GM12875 (cell line): Measurements from ENCODE around the gene ARHGEF6.

Source experiments
- H3K4me3 ChIP-seq: one replicate; pipeline ENCODE4 v1.5.1; 2011; ENCODE audit warnings: low read depth, low read length, control low read depth
- TF ChIP-seq, protein P1 (sequence below): IDR thresholded peaks from 2 replicates; pipeline ENCODE4 v1.5.1; 2011; ENCODE audit warnings: low read depth, mild to moderate bottlenecking, control low read depth, inconsistent platforms, low read length, moderate library complexity, borderline replicate concordance; ENCODE audit not compliant: insufficient read depth

Gene ARHGEF6

DNA sequence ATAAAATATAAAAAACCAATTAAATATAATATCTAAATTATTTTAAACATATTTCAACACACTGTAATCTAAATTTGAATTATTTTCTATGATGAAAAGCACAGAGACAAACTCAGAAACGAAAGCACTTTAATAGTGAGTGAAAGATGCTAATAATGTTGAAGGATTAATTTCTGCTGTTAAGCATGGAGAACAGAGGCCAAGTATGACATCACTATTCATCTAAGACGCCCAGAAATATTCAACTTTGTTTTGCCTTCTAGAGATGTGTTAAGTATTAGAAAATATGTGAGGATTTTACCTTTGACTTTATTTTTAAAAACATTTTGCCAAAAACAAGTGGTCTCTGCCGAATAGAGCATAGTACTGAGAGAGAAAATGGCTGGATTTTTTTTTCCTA lies 19.3 kb downstream of the ARHGEF6 start:
- H3K4me3 ChIP-seq = no peak overlapping the region
- TF ChIP-seq, protein P1, sequence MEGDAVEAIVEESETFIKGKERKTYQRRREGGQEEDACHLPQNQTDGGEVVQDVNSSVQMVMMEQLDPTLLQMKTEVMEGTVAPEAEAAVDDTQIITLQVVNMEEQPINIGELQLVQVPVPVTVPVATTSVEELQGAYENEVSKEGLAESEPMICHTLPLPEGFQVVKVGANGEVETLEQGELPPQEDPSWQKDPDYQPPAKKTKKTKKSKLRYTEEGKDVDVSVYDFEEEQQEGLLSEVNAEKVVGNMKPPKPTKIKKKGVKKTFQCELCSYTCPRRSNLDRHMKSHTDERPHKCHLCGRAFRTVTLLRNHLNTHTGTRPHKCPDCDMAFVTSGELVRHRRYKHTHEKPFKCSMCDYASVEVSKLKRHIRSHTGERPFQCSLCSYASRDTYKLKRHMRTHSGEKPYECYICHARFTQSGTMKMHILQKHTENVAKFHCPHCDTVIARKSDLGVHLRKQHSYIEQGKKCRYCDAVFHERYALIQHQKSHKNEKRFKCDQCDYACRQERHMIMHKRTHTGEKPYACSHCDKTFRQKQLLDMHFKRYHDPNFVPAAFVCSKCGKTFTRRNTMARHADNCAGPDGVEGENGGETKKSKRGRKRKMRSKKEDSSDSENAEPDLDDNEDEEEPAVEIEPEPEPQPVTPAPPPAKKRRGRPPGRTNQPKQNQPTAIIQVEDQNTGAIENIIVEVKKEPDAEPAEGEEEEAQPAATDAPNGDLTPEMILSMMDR = no peak

DNA sequence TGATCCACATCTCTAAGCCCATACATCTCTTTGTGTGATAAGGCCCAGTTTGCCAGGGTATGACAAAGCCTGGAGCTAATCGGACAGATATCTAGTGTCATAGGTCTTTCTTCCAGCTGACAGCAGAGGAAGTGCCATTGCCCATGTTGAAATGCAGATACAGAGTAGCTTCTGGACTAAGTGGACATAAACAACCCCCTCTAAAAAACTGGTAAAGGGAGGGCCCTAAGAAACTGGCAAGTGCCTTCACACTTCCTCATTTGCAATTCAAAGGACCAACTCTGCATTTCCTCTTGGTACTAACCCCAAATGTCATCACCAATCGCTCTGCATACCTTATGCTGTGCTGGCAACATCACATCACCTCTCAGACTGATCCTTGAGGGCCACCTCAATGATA lies 20.8 kb downstream of the ARHGEF6 start:
- H3K4me3 ChIP-seq = no peak overlapping the region
- TF ChIP-seq, protein P1 = no peak

DNA sequence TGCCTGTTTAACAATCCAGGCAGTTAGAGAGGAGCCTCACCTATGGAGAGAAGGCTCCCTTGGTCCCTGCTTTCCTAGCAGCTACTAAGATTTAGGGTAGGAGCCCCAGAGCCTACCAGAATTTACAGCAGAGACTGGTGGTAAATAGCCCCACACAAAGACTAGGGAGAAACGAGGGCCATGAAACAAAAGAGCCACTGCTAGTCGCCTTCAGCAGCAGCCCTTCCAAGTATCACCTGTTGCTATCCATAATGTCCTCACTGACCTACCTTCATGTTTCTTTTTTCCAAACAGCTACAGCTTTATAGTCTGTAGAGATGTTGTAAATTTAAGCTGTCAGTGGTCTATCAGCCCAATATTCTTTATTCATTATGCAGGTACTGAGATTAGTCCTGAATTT lies 25.3 kb downstream of the ARHGEF6 start:
- TF ChIP-seq, protein P1 = no peak

DNA sequence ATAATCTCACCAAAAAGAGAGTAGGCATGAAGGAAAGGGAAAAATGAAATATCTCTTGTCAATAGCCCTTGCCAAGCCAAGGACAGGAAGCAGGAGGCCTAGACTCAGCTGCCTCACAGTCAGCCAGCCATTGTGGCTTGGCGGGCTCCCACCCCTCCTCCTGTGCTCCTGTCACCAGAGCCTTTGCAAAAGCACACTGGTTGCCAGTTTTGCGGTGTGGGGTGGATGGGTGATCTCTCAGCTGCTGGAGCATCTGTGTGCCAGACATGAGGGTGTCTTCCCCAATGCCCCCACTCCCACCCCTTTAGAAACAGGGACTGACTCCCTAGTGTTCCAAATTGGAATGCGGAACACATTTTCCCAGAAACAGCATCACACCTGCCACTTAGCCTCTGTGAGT lies 26.1 kb downstream of the ARHGEF6 start:
- TF ChIP-seq, protein P1 = no peak
- H3K4me3 ChIP-seq = no peak overlapping the region

More for the DNA sequence above, 25.3 kb downstream of the ARHGEF6 start:
- H3K4me3 ChIP-seq = no peak overlapping the region

DNA sequence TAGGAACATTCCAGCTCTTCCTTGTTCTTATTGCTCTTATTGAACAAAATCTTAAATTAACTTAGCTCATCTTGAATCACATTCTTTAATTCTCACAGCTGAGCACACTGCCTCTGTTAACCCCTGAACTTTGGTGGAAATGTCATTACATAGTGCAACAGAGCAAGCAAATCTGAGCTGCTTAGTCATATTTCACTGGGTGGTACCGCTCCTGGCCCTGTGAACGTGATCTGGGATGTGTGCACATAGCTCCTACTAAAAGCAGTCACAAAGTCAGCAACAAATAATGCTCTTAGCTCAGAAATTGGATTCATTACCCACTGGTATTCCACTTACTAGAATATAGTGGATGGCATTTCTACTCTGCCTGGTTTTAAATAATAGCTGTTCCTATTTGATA lies 27.9 kb downstream of the ARHGEF6 start:
- TF ChIP-seq, protein P1 = no peak
- no peak overlapping the region for H3K4me3 ChIP-seq

DNA sequence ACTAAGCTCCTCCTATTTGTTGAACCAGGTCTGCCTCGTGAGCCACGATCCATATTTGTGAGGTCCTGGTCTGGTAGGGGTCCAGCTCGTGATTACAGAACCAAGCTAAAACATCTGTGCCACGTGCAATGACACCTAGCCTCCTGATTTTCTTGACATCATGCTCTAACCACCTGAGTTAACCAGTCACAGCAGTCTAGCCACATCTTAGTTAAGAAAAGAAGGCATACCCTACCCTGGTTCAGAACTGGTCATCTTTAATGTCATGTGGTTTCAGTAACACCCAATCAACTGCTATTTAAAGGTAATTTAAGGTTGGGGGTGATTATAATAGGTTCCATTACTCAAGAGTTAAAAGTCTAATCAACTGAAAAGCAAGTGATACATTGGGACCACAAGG lies 28.4 kb downstream of the ARHGEF6 start:
- H3K4me3 ChIP-seq = no peak overlapping the region
- TF ChIP-seq, protein P1 = no peak

DNA sequence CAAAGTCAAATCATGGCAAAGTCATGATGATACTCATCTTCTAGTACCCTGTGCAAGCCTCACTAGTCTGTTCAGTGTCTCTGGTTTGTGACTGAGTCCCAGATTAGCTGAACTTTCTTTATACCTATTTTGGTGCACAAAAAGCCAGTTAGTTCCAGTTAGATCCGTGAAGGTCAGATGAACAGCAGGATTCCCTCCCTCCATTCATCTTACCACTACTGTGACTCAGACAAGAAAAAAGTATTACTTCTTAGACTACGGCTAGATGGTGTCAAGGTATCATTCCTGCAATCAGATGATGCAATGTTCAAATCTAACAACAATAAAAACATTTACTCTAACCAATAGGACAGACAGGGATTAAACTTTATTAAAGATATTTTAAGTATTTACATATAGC lies 30.4 kb downstream of the ARHGEF6 start:
- TF ChIP-seq, protein P1 = no peak
- H3K4me3 ChIP-seq = no peak overlapping the region
